Eye (tissue), 1 donor: ENCODE results near the gene SEPHS1.
"Not testable (repeated sequence)": the region's sequence is repeated elsewhere in the genome, so short reads cannot be mapped to it uniquely, and the experiment has no call there.

Source experiments
- DNase-seq: peaks from one replicate; pipeline ENCODE4 v3.0.0-alpha.2; 2015

SEPHS1 gene

GRCh38 chr10:13356392-13356791 is 8.3 kb upstream of the SEPHS1 start:
- DNase-seq, result no peak

GRCh38 chr10:13354783-13355182 is 6.7 kb upstream of the SEPHS1 start:
- DNase-seq, result no peak

- no peak for DNase-seq
Measured at GRCh38 chr10:13352519-13352918, 4.4 kb upstream of the SEPHS1 start.

- peak; percentile 29 for DNase-seq
Measured at GRCh38 chr10:13351340-13351915, 3.3 kb upstream of the SEPHS1 start.

- DNase-seq, result peak; percentile 81
Measured at GRCh38 chr10:13349463-13350274, 1.6 kb upstream of the SEPHS1 start.

- peak; percentile 95 for DNase-seq
Measured at GRCh38 chr10:13347500-13348156, 465 bp downstream of the SEPHS1 start.

GRCh38 chr10:13347043-13347499 is 1.0 kb downstream of the SEPHS1 start:
- peak; percentile 71 for DNase-seq

GRCh38 chr10:13346283-13347042 is 1.6 kb downstream of the SEPHS1 start:
- DNase-seq, result peak; percentile 75

GRCh38 chr10:13340626-13341376 is 7.3 kb downstream of the SEPHS1 start:
- no peak for DNase-seq

- peak; percentile 28 for DNase-seq
Measured at GRCh38 chr10:13340068-13340467, 8.0 kb downstream of the SEPHS1 start.

GRCh38 chr10:13338390-13339110 is 9.5 kb downstream of the SEPHS1 start:
- peak; percentile 81 for DNase-seq

- DNase-seq, result no peak
Measured at GRCh38 chr10:13337827-13338196, 10.3 kb downstream of the SEPHS1 start.

GRCh38 chr10:13337128-13337826 is 10.8 kb downstream of the SEPHS1 start:
- DNase-seq, result no peak

GRCh38 chr10:13335881-13336280 is 12.2 kb downstream of the SEPHS1 start:
- no peak for DNase-seq

- DNase-seq, result no peak
Measured at GRCh38 chr10:13334556-13334955, 13.5 kb downstream of the SEPHS1 start.

- DNase-seq, result no peak
Measured at GRCh38 chr10:13331646-13332045, 16.4 kb downstream of the SEPHS1 start.

GRCh38 chr10:13330980-13331379 is 17.1 kb downstream of the SEPHS1 start:
- not testable (repeated sequence) for DNase-seq

GRCh38 chr10:13329565-13329964 is 18.5 kb downstream of the SEPHS1 start:
- DNase-seq, result no peak

- no peak for DNase-seq
Measured at GRCh38 chr10:13328613-13329012, 19.5 kb downstream of the SEPHS1 start.

GRCh38 chr10:13328126-13328525 is 20.0 kb downstream of the SEPHS1 start:
- DNase-seq, result no peak

GRCh38 chr10:13327534-13327933 is 20.6 kb downstream of the SEPHS1 start:
- peak; percentile 53 for DNase-seq
